Upper lobe of left lung (tissue), 6 donors: ENCODE measurements around the gene GSTM5. TPM values are rescaled to one million over a fixed set of nuclear protein-coding genes. Genes with fewer than 3 reads are reported as not detected.

Experiments
- ATAC-seq, 2 donors: fragments of 200-7000 bp; cut with Tn5 transposase; one replicate each; pipeline ENCODE4 v1.9.1; 2022; ENCODE audit warnings: mild to moderate bottlenecking in 2 of 2, moderate library complexity in 2 of 2; ENCODE audit not compliant: low FRiP score in 2 of 2
- DNase-seq, 2 donors: peaks; one replicate each; pipeline ENCODE4 v3.0.0-alpha.2; 2019 to 2020
- H3K27ac ChIP-seq, 4 donors: fragments of 200-600 bp; sonication (generic); one replicate each; pipeline ENCODE4 v1.5.1; 2016 to 2019
- H3K27me3 ChIP-seq, 4 donors: fragments of 200-600 bp; sonication (generic); one replicate each; pipeline ENCODE4 v1.5.1; 2017 to 2019
- H3K36me3 ChIP-seq, 4 donors: fragments of 200-600 bp; sonication (generic); one replicate each; pipeline ENCODE4 v1.5.1; 2016 to 2019
- H3K4me1 ChIP-seq, 4 donors: fragments of 200-600 bp; sonication (generic); one replicate each; pipeline ENCODE4 v1.5.1; 2018 to 2019
- H3K4me3 ChIP-seq, 4 donors: fragments of 200-600 bp; sonication (generic); one replicate each; pipeline ENCODE4 v1.5.1; 2017 to 2019; ENCODE audit warnings: mild to moderate bottlenecking in 2 of 4, moderate library complexity in 1 of 4
- H3K9me3 ChIP-seq, 4 donors: fragments of 200-600 bp; sonication (generic); one replicate each; pipeline ENCODE4 v1.5.1; 2018 to 2019
- CTCF ChIP-seq, 6 experiments: fragments of 450-650 bp in 4 of 6; fragments of 200-600 bp in 2 of 6; sonication (generic) in 2 of 6; IDR thresholded peaks; one replicate each; pipeline ENCODE4 v1.5.1; 2016 to 2019; ENCODE audit warnings: antibody characterized with exemption in 6 of 6
- EP300 ChIP-seq, 4 donors: sonication (generic); formaldehyde crosslinking; IDR thresholded peaks; one replicate each; pipeline ENCODE4 v1.5.1; 2017; ENCODE audit warnings: antibody characterized with exemption in 4 of 4, control low read depth in 2 of 4
- POLR2A ChIP-seq, 4 donors: fragments of 450-650 bp; IDR thresholded peaks; one replicate each; pipeline ENCODE4 v1.5.1; 2016 to 2017; ENCODE audit warnings: antibody characterized with exemption in 4 of 4, mild to moderate bottlenecking in 2 of 4
- POLR2AphosphoS5 ChIP-seq, 2 donors: sonication (generic); formaldehyde crosslinking; IDR thresholded peaks; one replicate each; pipeline ENCODE4 v1.5.1; 2017; ENCODE audit warnings: antibody characterized with exemption in 2 of 2
- WGBS, 2 donors: methylation state at CpG; one replicate each; pipeline ENCODE4 v1.1.5; 2017 to 2018; 5-methylcytosine and 5-hydroxymethylcytosine counted together
- total RNA-seq, 6 donors: library from RNA; depleted of rRNA in 4 of 6; stranded (reverse); fragments of >200 nt in 4 of 6; gene quantifications; one replicate each; pipeline versions ENCODE4 v1.1.0 to v1.2.1, GENCODE V29; 2016 to 2021
- donor health status: DM: no; HTN: no; CAD: no; lungs with moderate emphysema.
- donor health status: DM: no; HTN: yes; CAD: no; lungs with severe emphysema.

The GSTM5 gene
- total RNA-seq, 6 donors from 2014 or later = 1.00 to 24.3 (median 8.3) TPM

- no peaks in the 10 kb centered on the region for H3K9me3 ChIP-seq
- 74 to 76% methylated on average over 5 of the region's 5 CpGs for WGBS, 2 donors
- H3K4me1 ChIP-seq = no peaks in the 10 kb centered on the region
- TF ChIP-seq EP300 (IDR thresholded peaks at IDR 0.05) (no peak), CTCF (IDR thresholded peaks at IDR 0.05) (no peak), POLR2AphosphoS5 (IDR thresholded peaks at IDR 0.05) (no peak), POLR2A (IDR thresholded peaks at IDR 0.05) (no peak)
- H3K27me3 ChIP-seq = no peaks in the 10 kb centered on the region
- DNase-seq (no peak), ATAC-seq (no peak)
- no peak overlapping the region for H3K27ac ChIP-seq
- no peak overlapping the region for H3K4me3 ChIP-seq
- H3K36me3 ChIP-seq = no peaks in the 10 kb centered on the region
Measured at GRCh38 chr1:109719337-109719837, 7.3 kb downstream of the GSTM5 start.

GRCh38 chr1:109721042-109721441 lies 9.0 kb downstream of the GSTM5 start:
- WGBS, 2 donors = 70 to 76% methylated on average over 5 of the region's 5 CpGs
- Histone ChIP-seq H3K27me3 (no peaks in the 10 kb centered on the region), H3K36me3 (no peaks in the 10 kb centered on the region), H3K4me3 (no peak overlapping the region), H3K4me1 (no peaks in the 10 kb centered on the region), H3K9me3 (no peaks in the 10 kb centered on the region), H3K27ac (no peak overlapping the region)
- ATAC-seq = no peak
- no peak for DNase-seq
- TF ChIP-seq EP300 (IDR thresholded peaks at IDR 0.05) (no peak), POLR2AphosphoS5 (IDR thresholded peaks at IDR 0.05) (no peak)

- Histone ChIP-seq H3K4me3 (no peak overlapping the region), H3K27ac (no peak overlapping the region), H3K9me3 (no peaks in the 10 kb centered on the region), H3K36me3 (no peaks in the 10 kb centered on the region), H3K4me1 (no peaks in the 10 kb centered on the region), H3K27me3 (no peaks in the 10 kb centered on the region)
- no peak for TF ChIP-seq POLR2AphosphoS5 (IDR thresholded peaks at IDR 0.05)
- no peak for TF ChIP-seq EP300 (IDR thresholded peaks at IDR 0.05)
- TF ChIP-seq POLR2A (IDR thresholded peaks at IDR 0.05) = no peak
- TF ChIP-seq CTCF (IDR thresholded peaks at IDR 0.05) = no peak
- WGBS, 2 donors = 85 to 96% methylated on average over 1 of the region's 1 CpG
- ATAC-seq (no peak), DNase-seq (no peak)
Measured at GRCh38 chr1:109721971-109722370, 9.9 kb downstream of the GSTM5 start.

GRCh38 chr1:109722908-109723691 lies 11.0 kb downstream of the GSTM5 start:
- TF ChIP-seq POLR2AphosphoS5 (IDR thresholded peaks at IDR 0.05) (no peak), CTCF (IDR thresholded peaks at IDR 0.05) (no peak), POLR2A (IDR thresholded peaks at IDR 0.05) (no peak), EP300 (IDR thresholded peaks at IDR 0.05) (no peak)
- Histone ChIP-seq H3K27ac (no peak overlapping the region), H3K27me3 (no peaks in the 10 kb centered on the region), H3K4me3 (no peak overlapping the region), H3K36me3 (no peaks in the 10 kb centered on the region), H3K9me3 (no peaks in the 10 kb centered on the region), H3K4me1 (no peaks in the 10 kb centered on the region)
- no peak for ATAC-seq
- 87 to 91% methylated on average over 7 of the region's 7 CpGs for WGBS, 2 donors
- no peak for DNase-seq

GRCh38 chr1:109724933-109725332 lies 12.9 kb downstream of the GSTM5 start:
- 92 to 94% methylated on average over 5 of the region's 5 CpGs for WGBS, 2 donors
- H3K9me3 ChIP-seq = no peaks in the 10 kb centered on the region
- no peak overlapping the region for H3K27ac ChIP-seq
- H3K27me3 ChIP-seq = no peaks in the 10 kb centered on the region
- no peaks in the 10 kb centered on the region for H3K36me3 ChIP-seq
- DNase-seq = no peak
- no peak overlapping the region for H3K4me3 ChIP-seq
- H3K4me1 ChIP-seq = no peaks in the 10 kb centered on the region
- no peak for ATAC-seq
- no peak for TF ChIP-seq EP300 (IDR thresholded peaks at IDR 0.05)
- TF ChIP-seq CTCF (IDR thresholded peaks at IDR 0.05) = no peak
- TF ChIP-seq POLR2AphosphoS5 (IDR thresholded peaks at IDR 0.05) = no peak
- no peak for TF ChIP-seq POLR2A (IDR thresholded peaks at IDR 0.05)
